ENCODE results near the gene CST7.
"Not testable (repeated sequence)": the region's sequence is repeated elsewhere in the genome, so short reads cannot be mapped to it uniquely, and the experiment has no call there.

- not testable (repeated sequence) for TF ChIP-seq CTCF (IDR thresholded peaks at IDR 0.05; ENCODE audit: insufficient read depth, low read length); GABPA (IDR thresholded peaks at IDR 0.05; ENCODE audit: low read depth); SPI1 (IDR thresholded peaks at IDR 0.05; ENCODE audit: borderline replicate concordance, low read depth)
Observed at GRCh38 chr20:25001323-25001722, 52.3 kb downstream of the CST7 start.
